Upper lobe of right lung (tissue), 1 donor: ENCODE results near the gene NDUFA13. TPM values are rescaled to one million over a fixed set of nuclear protein-coding genes. Genes with fewer than 3 reads are reported as not detected.

Experiments used
- ATAC-seq: fragments of 200-7000 bp; cut with Tn5 transposase; one replicate; pipeline ENCODE4 v1.9.1; 2020; ENCODE audit warnings: mild to moderate bottlenecking, moderate library complexity
- DNase-seq: peaks from one replicate; pipeline ENCODE4 v3.0.0-alpha.2; 2020
- H3K27ac ChIP-seq: fragments of 200-600 bp; one replicate; pipeline ENCODE4 v1.8.0; 2022
- H3K27me3 ChIP-seq: fragments of 200-600 bp; one replicate; pipeline ENCODE4 v1.8.0; 2022; ENCODE audit warnings: mild to moderate bottlenecking
- H3K36me3 ChIP-seq: fragments of 200-600 bp; one replicate; pipeline ENCODE4 v1.8.0; 2022
- H3K4me1 ChIP-seq: fragments of 200-600 bp; one replicate; pipeline ENCODE4 v1.8.0; 2022
- H3K4me3 ChIP-seq: fragments of 200-600 bp; one replicate; pipeline ENCODE4 v1.8.0; 2022; ENCODE audit warnings: mild to moderate bottlenecking
- H3K9me3 ChIP-seq: fragments of 200-600 bp; one replicate; pipeline ENCODE4 v1.8.0; 2022
- CTCF ChIP-seq: fragments of 200-600 bp; IDR thresholded peaks from one replicate; pipeline ENCODE4 v1.8.0; 2022; ENCODE audit warnings: antibody characterized with exemption
- intact Hi-C: fragments of 100-400 bp; cut with DNase I; formaldehyde crosslinking; loops from one replicate; pipeline ENCODE4 v1.11.0; 2022
- total RNA-seq: library from RNA; stranded (reverse); fragmentation: NEBNext Ultra II Directional; extraction: Animal tissue kit (Norgen Biotek cat#: 25700); gene quantifications from one replicate; pipeline ENCODE4 v1.2.1, GENCODE V29; 2021
- donor health status: DM: no; HTN: yes; CAD: no; lungs with severe emphysema.

The NDUFA13 gene
- total RNA-seq, 1 donor from 2014 or later, result 207 TPM

GRCh38 chr19:19543640-19544039 lies 27.6 kb downstream of the NDUFA13 start:
- Histone ChIP-seq H3K27ac (no peak overlapping the region), H3K36me3 (no peaks in the 10 kb centered on the region), H3K9me3 (no peaks in the 10 kb centered on the region), H3K4me3 (no peak overlapping the region), H3K4me1 (peaks cover 2% of the 10 kb centered on the region), H3K27me3 (peaks cover 44% of the 10 kb centered on the region)
- DNase-seq (no peak), ATAC-seq (no peak)
- no peak for TF ChIP-seq CTCF
- intact Hi-C loops, result no loop called here

- no peak for TF ChIP-seq CTCF
- H3K36me3 ChIP-seq, result no peaks in the 10 kb centered on the region
- H3K27ac ChIP-seq, result no peak overlapping the region
- DNase-seq, result no peak
- peaks cover 44% of the 10 kb centered on the region for H3K27me3 ChIP-seq
- no peaks in the 10 kb centered on the region for H3K4me1 ChIP-seq
- intact Hi-C loops, result no loop called here
- H3K9me3 ChIP-seq, result no peaks in the 10 kb centered on the region
- H3K4me3 ChIP-seq, result no peak overlapping the region
- no peak for ATAC-seq
Observed at GRCh38 chr19:19544257-19544953, 28.4 kb downstream of the NDUFA13 start.

GRCh38 chr19:19544954-19545591 lies 29.0 kb downstream of the NDUFA13 start:
- Histone ChIP-seq H3K27me3 (peaks cover 44% of the 10 kb centered on the region), H3K36me3 (no peaks in the 10 kb centered on the region)
- TF ChIP-seq CTCF, result no peak

GRCh38 chr19:19545707-19546106 lies 29.7 kb downstream of the NDUFA13 start:
- Histone ChIP-seq H3K9me3 (no peaks in the 10 kb centered on the region), H3K36me3 (no peaks in the 10 kb centered on the region), H3K4me3 (no peak overlapping the region), H3K4me1 (no peaks in the 10 kb centered on the region), H3K27me3 (peaks cover 38% of the 10 kb centered on the region), H3K27ac (no peak overlapping the region)
- intact Hi-C loops, result no loop called here
- no peak for ATAC-seq
- no peak for DNase-seq
- no peak for TF ChIP-seq CTCF

More at GRCh38 chr19:19544954-19545591, 29.0 kb downstream of the NDUFA13 start:
- no peaks in the 10 kb centered on the region for H3K4me1 ChIP-seq
- no peaks in the 10 kb centered on the region for H3K9me3 ChIP-seq
- H3K4me3 ChIP-seq, result no peak overlapping the region
- intact Hi-C loops, result no loop called here
- ATAC-seq (no peak), DNase-seq (no peak)
- no peak overlapping the region for H3K27ac ChIP-seq

- intact Hi-C loops, result no loop called here
- Histone ChIP-seq H3K36me3 (no peaks in the 10 kb centered on the region), H3K4me3 (no peak overlapping the region), H3K27ac (no peak overlapping the region), H3K9me3 (no peaks in the 10 kb centered on the region), H3K4me1 (no peaks in the 10 kb centered on the region), H3K27me3 (peaks cover 27% of the 10 kb centered on the region)
- DNase-seq, result no peak
- ATAC-seq, result no peak
- TF ChIP-seq CTCF, result no peak
Observed at GRCh38 chr19:19546751-19547162, 30.7 kb downstream of the NDUFA13 start.
